ENCODE results near the gene NAV3.

Gene NAV3

GRCh38 chr12:78167510-78167909, 336.8 kb downstream of the NAV3 start:
- no peaks in the 10 kb centered on the region for H3K27me3 ChIP-seq (replicated peaks)
- in situ Hi-C loops (cut with HindIII; ENCODE audit: low pct_ligation_motif_present, low sequenced_read_pairs) = no loop called here
- no peak overlapping the region for H3K4me3 ChIP-seq (ENCODE audit: low read depth, low read length)
- no peak for TF ChIP-seq CTCF (IDR thresholded peaks at IDR 0.05; ENCODE audit: low read depth, low read length, missing control alignments)
- DNase-seq = peak; percentile 21
- H3K36me3 ChIP-seq (replicated peaks) = peaks cover 5% of the 10 kb centered on the region
- H3K27ac ChIP-seq = no peak overlapping the region

- no peak for TF ChIP-seq CTCF (IDR thresholded peaks at IDR 0.05; ENCODE audit: low read depth, low read length, missing control alignments)
- H3K4me3 ChIP-seq (ENCODE audit: low read depth, low read length) = no peak overlapping the region
- H3K27ac ChIP-seq = no peak overlapping the region
- H3K36me3 ChIP-seq (replicated peaks) = peaks cover 8% of the 10 kb centered on the region
- no peak for DNase-seq
- no peaks in the 10 kb centered on the region for H3K27me3 ChIP-seq (replicated peaks)
- in situ Hi-C loops (cut with HindIII; ENCODE audit: low pct_ligation_motif_present, low sequenced_read_pairs) = no loop called here
Measured at GRCh38 chr12:78171061-78171460, 340.4 kb downstream of the NAV3 start.

GRCh38 chr12:78176643-78177042, 345.9 kb downstream of the NAV3 start:
- H3K36me3 ChIP-seq (replicated peaks) = peaks cover 10% of the 10 kb centered on the region
- H3K27ac ChIP-seq = no peak overlapping the region
- in situ Hi-C loops (cut with HindIII; ENCODE audit: low pct_ligation_motif_present, low sequenced_read_pairs) = no loop called here
- no peak for TF ChIP-seq CTCF (IDR thresholded peaks at IDR 0.05; ENCODE audit: low read depth, low read length, missing control alignments)
- no peaks in the 10 kb centered on the region for H3K27me3 ChIP-seq (replicated peaks)
- DNase-seq = no peak
- no peak overlapping the region for H3K4me3 ChIP-seq (ENCODE audit: low read depth, low read length)

- H3K4me3 ChIP-seq (ENCODE audit: low read depth, low read length) = no peak overlapping the region
- in situ Hi-C loops (cut with HindIII; ENCODE audit: low pct_ligation_motif_present, low sequenced_read_pairs) = no loop called here
- H3K36me3 ChIP-seq (replicated peaks) = peaks cover 10% of the 10 kb centered on the region
- no peak for DNase-seq
- H3K27me3 ChIP-seq (replicated peaks) = no peaks in the 10 kb centered on the region
- H3K27ac ChIP-seq = no peak overlapping the region
- TF ChIP-seq CTCF (IDR thresholded peaks at IDR 0.05; ENCODE audit: low read depth, low read length, missing control alignments) = no peak
Measured at GRCh38 chr12:78177298-78177697, 346.6 kb downstream of the NAV3 start.

- DNase-seq = no peak
- Histone ChIP-seq H3K36me3 (replicated peaks) (peaks cover 10% of the 10 kb centered on the region), H3K27me3 (replicated peaks) (no peaks in the 10 kb centered on the region), H3K4me3 (ENCODE audit: low read depth, low read length) (no peak overlapping the region), H3K27ac (no peak overlapping the region)
- no peak for TF ChIP-seq CTCF (IDR thresholded peaks at IDR 0.05; ENCODE audit: low read depth, low read length, missing control alignments)
- in situ Hi-C loops (cut with HindIII; ENCODE audit: low pct_ligation_motif_present, low sequenced_read_pairs) = no loop called here
Measured at GRCh38 chr12:78179346-78179745, 348.7 kb downstream of the NAV3 start.

GRCh38 chr12:78181544-78182162, 351.0 kb downstream of the NAV3 start:
- TF ChIP-seq CTCF (IDR thresholded peaks at IDR 0.05; ENCODE audit: low read depth, low read length, missing control alignments) = peak; percentile 62
- Histone ChIP-seq H3K27me3 (replicated peaks) (no peaks in the 10 kb centered on the region), H3K36me3 (replicated peaks) (peaks cover 8% of the 10 kb centered on the region), H3K4me3 (ENCODE audit: low read depth, low read length) (no peak overlapping the region), H3K27ac (no peak overlapping the region)
- in situ Hi-C loops (cut with HindIII; ENCODE audit: low pct_ligation_motif_present, low sequenced_read_pairs) = no loop called here
- DNase-seq = peak; percentile 23
